ENCODE measurements around the gene TSG101.

Gene TSG101

DNA sequence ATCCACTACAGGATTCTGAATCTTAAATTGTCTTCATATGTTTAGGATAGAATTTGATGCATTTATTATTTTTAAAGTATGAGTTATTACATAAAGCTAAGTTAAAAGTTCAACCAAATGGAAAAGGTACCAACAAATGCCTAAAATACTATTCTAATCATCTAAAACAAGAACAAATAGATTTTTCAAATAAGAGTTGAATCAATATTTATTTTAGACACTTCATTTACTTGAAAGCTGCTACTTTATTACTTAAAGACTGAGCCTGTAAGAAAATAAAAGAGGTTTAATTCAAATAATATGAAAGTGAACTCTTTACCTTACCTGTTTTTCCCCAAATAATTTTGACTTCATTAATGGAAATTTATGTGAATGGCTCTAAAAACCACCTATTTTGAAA, 54.2 kb downstream of the TSG101 start:
- Mint-ChIP-seq H3K4me3 (no peak overlapping the region), H3K36me3 (ENCODE audit: low read depth) (peaks cover 23% of the 10 kb centered on the region), H3K4me1 (no peaks in the 10 kb centered on the region), H3K9me3 (no peaks in the 10 kb centered on the region), H3K27me3 (ENCODE audit: low read depth, poor library complexity) (no peaks in the 10 kb centered on the region), H3K27ac (no peak overlapping the region)
- TF ChIP-seq, protein P1, sequence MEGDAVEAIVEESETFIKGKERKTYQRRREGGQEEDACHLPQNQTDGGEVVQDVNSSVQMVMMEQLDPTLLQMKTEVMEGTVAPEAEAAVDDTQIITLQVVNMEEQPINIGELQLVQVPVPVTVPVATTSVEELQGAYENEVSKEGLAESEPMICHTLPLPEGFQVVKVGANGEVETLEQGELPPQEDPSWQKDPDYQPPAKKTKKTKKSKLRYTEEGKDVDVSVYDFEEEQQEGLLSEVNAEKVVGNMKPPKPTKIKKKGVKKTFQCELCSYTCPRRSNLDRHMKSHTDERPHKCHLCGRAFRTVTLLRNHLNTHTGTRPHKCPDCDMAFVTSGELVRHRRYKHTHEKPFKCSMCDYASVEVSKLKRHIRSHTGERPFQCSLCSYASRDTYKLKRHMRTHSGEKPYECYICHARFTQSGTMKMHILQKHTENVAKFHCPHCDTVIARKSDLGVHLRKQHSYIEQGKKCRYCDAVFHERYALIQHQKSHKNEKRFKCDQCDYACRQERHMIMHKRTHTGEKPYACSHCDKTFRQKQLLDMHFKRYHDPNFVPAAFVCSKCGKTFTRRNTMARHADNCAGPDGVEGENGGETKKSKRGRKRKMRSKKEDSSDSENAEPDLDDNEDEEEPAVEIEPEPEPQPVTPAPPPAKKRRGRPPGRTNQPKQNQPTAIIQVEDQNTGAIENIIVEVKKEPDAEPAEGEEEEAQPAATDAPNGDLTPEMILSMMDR (IDR thresholded peaks at IDR 0.05): no peak
- DNase-seq: no peak

DNA sequence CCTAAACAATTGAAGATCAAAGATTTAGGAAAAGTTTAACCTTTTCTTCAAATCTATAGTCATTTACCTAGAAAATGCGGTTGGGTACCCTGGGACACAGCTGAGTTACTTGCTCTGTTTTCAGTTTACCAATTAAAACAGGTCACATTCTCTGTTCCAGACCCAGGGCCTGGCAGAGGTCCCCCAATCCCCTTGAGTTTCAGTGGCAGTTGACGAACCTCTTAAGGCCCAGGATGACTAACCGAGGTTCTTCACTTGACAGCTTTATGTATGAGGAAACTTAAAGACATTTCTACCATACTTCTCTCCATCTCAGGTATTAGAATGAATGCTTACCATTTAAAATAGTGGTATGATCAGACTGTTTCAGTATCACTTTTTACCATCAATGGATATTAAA, 54.7 kb downstream of the TSG101 start:
- Mint-ChIP-seq H3K4me3 (no peak overlapping the region), H3K36me3 (ENCODE audit: low read depth) (peaks cover 21% of the 10 kb centered on the region), H3K27ac (no peak overlapping the region), H3K4me1 (no peaks in the 10 kb centered on the region), H3K27me3 (ENCODE audit: low read depth, poor library complexity) (no peaks in the 10 kb centered on the region), H3K9me3 (no peaks in the 10 kb centered on the region)
- no peak for DNase-seq
- TF ChIP-seq, protein P1 (IDR thresholded peaks at IDR 0.05): no peak

DNA sequence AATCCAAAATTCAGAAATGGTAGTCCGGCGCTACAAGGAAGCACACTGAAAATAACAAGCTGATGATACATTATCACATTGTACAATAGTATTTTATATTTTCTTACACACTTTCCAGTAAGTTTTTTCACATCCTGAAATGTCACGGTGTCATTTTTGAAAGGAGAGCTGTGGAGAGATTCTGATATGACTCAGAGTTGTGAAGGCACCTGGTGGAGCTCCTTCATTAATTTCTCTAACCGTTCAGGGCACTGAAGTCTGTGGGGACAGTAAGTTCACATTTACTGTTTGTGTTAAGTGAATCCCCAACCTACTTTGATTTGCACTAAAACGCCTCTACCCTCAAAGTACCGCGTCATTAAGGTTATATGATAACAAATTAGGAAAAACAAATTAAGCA, 57.8 kb downstream of the TSG101 start:
- no peaks in the 10 kb centered on the region for H3K9me3 Mint-ChIP-seq
- no peak overlapping the region for H3K4me3 Mint-ChIP-seq
- TF ChIP-seq, protein P1 (IDR thresholded peaks at IDR 0.05): no peak
- no peak for DNase-seq
- H3K4me1 Mint-ChIP-seq: no peaks in the 10 kb centered on the region
- peaks cover 3% of the 10 kb centered on the region for H3K27me3 Mint-ChIP-seq (ENCODE audit: low read depth, poor library complexity)
- H3K36me3 Mint-ChIP-seq (ENCODE audit: low read depth): peaks cover 5% of the 10 kb centered on the region
- H3K27ac Mint-ChIP-seq: no peak overlapping the region

DNA sequence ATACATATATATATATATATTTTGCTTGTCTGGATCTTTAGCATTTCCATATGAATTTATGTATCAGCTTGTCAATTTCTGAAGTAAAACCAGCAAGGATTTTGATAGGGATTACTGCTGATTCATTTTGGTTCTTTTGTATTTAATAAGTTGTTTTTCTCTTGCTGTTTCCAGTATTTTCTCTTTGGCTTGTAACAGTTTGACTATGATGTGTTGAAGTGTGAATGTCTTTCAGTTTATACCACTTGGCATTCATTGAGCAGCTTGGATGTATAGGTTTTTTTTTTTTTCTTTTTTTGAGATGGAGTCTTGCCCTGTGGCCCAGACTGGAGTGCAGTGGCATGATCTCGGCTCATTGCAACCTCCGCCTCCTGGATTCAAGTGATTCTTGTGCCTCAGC, 58.7 kb downstream of the TSG101 start:
- TF ChIP-seq, protein P1 (IDR thresholded peaks at IDR 0.05): no peak
- peaks cover 3% of the 10 kb centered on the region for H3K27me3 Mint-ChIP-seq (ENCODE audit: low read depth, poor library complexity)
- H3K36me3 Mint-ChIP-seq (ENCODE audit: low read depth): no peaks in the 10 kb centered on the region
- no peaks in the 10 kb centered on the region for H3K4me1 Mint-ChIP-seq
- H3K4me3 Mint-ChIP-seq: no peak overlapping the region
- DNase-seq: no peak
- no peaks in the 10 kb centered on the region for H3K9me3 Mint-ChIP-seq
- H3K27ac Mint-ChIP-seq: no peak overlapping the region

DNA sequence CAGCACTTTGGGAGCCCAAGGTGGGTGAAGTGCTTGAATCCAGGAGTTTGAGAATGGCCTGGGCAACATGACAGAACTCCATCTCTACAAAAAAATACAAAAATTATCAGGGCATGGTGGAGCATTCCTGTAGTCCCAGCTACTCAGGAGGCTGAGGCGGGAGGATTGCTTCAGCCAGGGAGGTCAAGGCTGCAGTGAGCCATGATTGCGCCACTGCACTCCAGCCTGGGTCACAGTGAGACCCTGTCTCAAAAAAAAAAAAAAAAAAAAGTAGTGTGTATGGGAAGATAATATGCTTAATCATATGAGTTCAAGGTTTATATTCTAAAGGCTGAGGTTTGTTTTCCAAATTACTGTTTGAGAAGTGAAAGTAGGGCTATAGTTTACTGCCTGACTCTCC, 60.3 kb downstream of the TSG101 start:
- H3K27ac Mint-ChIP-seq: no peak overlapping the region
- no peaks in the 10 kb centered on the region for H3K36me3 Mint-ChIP-seq (ENCODE audit: low read depth)
- DNase-seq: no peak
- TF ChIP-seq, protein P1 (IDR thresholded peaks at IDR 0.05): no peak
- H3K9me3 Mint-ChIP-seq: no peaks in the 10 kb centered on the region
- H3K27me3 Mint-ChIP-seq (ENCODE audit: low read depth, poor library complexity): peaks cover 3% of the 10 kb centered on the region
- no peak overlapping the region for H3K4me3 Mint-ChIP-seq
- no peaks in the 10 kb centered on the region for H3K4me1 Mint-ChIP-seq

DNA sequence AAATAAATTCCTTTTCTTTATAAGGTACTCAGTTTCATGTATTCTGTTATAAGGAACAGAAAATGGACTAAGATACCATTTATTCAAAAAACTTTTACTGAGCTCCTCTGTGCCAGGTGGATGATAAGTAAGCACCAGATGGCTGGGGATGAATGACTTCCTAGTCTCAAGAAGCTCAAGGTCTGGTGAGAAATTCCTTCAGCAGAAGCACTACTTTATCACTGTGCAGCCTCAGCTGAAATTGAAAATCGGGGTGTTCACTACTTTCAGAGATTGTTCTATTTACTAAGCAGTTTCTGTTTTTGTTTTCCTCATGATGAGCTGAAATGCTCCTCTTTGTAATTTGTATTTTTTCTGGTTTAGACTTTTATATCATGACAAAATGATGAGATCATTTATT, 63.3 kb downstream of the TSG101 start:
- no peak overlapping the region for H3K4me3 Mint-ChIP-seq
- H3K9me3 Mint-ChIP-seq: no peaks in the 10 kb centered on the region
- H3K27ac Mint-ChIP-seq: no peak overlapping the region
- DNase-seq: no peak
- peaks cover 12% of the 10 kb centered on the region for H3K27me3 Mint-ChIP-seq (ENCODE audit: low read depth, poor library complexity)
- H3K36me3 Mint-ChIP-seq (ENCODE audit: low read depth): no peaks in the 10 kb centered on the region
- H3K4me1 Mint-ChIP-seq: no peaks in the 10 kb centered on the region
- TF ChIP-seq, protein P1 (IDR thresholded peaks at IDR 0.05): no peak

All from nephron progenitor cell (in vitro differentiated cells).